ENCODE data around the gene LRRC36.

- no peak for TF ChIP-seq EGR1 (IDR thresholded peaks at IDR 0.05; ENCODE audit: low read depth)
- no peak for TF ChIP-seq EZH2 (IDR thresholded peaks at IDR 0.05)
- no peak for TF ChIP-seq POLR2A (IDR thresholded peaks at IDR 0.05; ENCODE audit: borderline replicate concordance, extremely low read depth, insufficient read depth, insufficient read length)
- TF ChIP-seq TCF7L2 (IDR thresholded peaks at IDR 0.05; ENCODE audit: borderline replicate concordance, extremely low read depth, insufficient read depth, insufficient read length) = no peak
- no peak for TF ChIP-seq ZNF274 (IDR thresholded peaks at IDR 0.05; ENCODE audit: low read depth, low read length)
- no peak for TF ChIP-seq POLR2AphosphoS5 (IDR thresholded peaks at IDR 0.05; ENCODE audit: low read depth, low read length)
- TF ChIP-seq JUND (IDR thresholded peaks at IDR 0.05) = no peak
- TF ChIP-seq EZH2phosphoT487 (IDR thresholded peaks at IDR 0.05; ENCODE audit: borderline replicate concordance) = no peak
These were observed 101.6 kb downstream of the LRRC36 start for GRCh38 chr16:67428146-67428731.
